H1 (cell line): ENCODE data around the gene SNX12.

Experiments used
- JUN ChIP-seq: IDR thresholded peaks from 2 replicates; pipeline ENCODE4 v1.6.1; 2011; ENCODE audit warnings: low read depth, mild to moderate bottlenecking, improper control_type of control experiment, low read length
- POLR2AphosphoS5 ChIP-seq: IDR thresholded peaks from 2 replicates; pipeline ENCODE4 v1.6.1; 2011; ENCODE audit warnings: low read depth, low read length
- RAD21 ChIP-seq, 2 experiments: IDR thresholded peaks in 1 of 2; conservative IDR thresholded peaks in 1 of 2; 2 replicates each; pipeline ENCODE4 v1.6.1; 2011; ENCODE audit warnings: low read depth in 2 of 2, low read length in 2 of 2, improper control_type of control experiment in 1 of 2, inconsistent platforms in 1 of 2, mild to moderate bottlenecking in 1 of 2, moderate library complexity in 1 of 2
- TBP ChIP-seq: IDR thresholded peaks from 2 replicates; pipeline ENCODE4 v1.6.1; 2011; ENCODE audit warnings: low read depth, low read length, improper control_type of control experiment
- TEAD4 ChIP-seq: IDR thresholded peaks from 2 replicates; pipeline ENCODE4 v1.6.1; 2012; ENCODE audit warnings: low read depth, low read length, inconsistent platforms, mixed read lengths

DNA sequence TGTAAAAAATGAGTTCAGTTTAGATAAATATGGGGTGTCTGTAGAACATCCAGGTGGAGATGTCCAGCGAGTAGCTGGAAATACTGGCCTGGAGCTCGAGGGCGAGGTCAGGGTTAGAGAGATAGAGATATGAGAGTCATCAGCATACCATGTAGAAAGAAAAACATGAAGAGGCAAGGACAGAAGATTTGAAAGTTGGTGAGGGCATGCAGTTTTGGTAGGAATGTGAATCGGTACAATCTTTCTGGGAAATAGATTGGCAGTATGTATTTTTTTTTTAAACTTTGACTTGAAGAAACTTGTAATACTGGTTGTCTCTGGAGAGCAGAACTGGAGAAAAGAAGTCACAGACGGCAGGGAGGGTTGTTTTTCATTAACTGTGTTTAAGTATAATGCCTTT, 2.4 kb upstream of the SNX12 start:
- TF ChIP-seq TEAD4: no peak
- TF ChIP-seq POLR2AphosphoS5: no peak
- TF ChIP-seq RAD21 (IDR thresholded peaks at IDR 0.05 in 1 of 2, conservative IDR thresholded peaks at IDR 0.05 in 1 of 2; ENCODE audit: low read depth in 2 of 2, low read length in 2 of 2): no peak
- no peak for TF ChIP-seq TBP
- no peak for TF ChIP-seq JUN
